Measurements from ENCODE around the gene PTGS1. TPM values are rescaled to one million over a fixed set of nuclear protein-coding genes. Genes with fewer than 3 reads are reported as not detected.

The PTGS1 gene
- total and polyA plus RNA-seq, 2 donors, result 98.8 to 348 TPM

DNA sequence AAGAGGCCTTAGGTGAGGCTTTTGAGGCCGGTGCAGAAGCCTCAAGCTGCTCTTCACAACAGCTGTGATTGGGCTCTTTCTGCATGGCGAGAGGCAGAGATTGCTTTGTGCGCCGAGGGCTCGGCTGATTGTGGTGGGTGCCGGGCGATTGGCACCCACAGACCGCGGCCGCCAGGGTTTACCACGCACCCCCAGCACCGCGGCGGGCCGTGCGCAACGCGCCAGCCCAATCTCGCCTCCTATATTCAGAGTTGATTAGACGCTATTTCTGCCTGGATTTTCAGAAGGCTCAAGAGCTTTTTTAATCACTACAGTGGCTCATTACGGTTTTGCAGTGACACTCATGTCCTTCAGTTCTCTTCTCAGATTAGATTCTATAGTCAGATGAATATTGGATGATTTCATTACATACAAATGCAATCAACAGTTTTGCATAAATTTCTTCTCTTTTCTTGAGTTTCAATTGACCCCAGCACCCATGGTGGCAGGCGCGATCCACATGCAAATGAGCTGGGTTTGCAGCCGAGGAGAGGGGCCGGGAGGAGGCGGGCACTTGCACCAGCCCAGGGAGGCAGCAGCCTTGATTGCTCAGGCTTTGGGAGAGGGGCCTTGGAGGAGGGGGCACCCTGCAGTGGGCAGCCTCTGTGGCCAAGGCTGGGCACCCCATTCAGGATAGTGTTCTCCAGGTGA is 33.8 kb upstream of the PTGS1 start:
- H3K4me3 ChIP-seq (ENCODE audit: low read depth, low read length), result no peak overlapping the region
- H3K36me3 ChIP-seq (ENCODE audit: insufficient read depth), result no peaks in the 10 kb centered on the region
- DNase-seq (ENCODE audit: extremely low spot score), result no peak
- no peak overlapping the region for H3K27ac ChIP-seq (ENCODE audit: low read depth)
- 58% methylated on average over 26 of the region's 26 CpGs for WGBS
- H3K4me1 ChIP-seq (ENCODE audit: insufficient read depth), result no peaks in the 10 kb centered on the region

DNA sequence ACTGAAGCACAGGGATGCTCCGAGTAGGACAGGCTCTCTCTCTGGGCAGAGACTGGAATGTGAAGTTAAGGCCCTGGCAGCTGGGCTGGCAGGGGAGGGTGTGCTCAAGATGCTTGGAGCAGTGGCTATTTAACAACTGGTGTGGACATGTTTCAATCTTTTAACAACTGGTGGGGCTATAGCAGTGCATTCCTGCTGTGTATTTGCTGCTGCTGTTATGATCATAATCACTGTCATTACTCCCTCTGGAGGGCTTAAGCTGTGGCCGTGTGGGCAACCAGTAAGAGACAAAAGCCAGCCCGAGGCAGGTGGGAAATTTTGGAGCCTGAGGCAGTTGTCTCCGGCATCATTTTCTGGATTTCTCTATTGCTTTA is 33.3 kb upstream of the PTGS1 start:
- Histone ChIP-seq H3K4me1 (ENCODE audit: insufficient read depth) (no peaks in the 10 kb centered on the region), H3K4me3 (ENCODE audit: low read depth, low read length) (no peak overlapping the region), H3K27ac (ENCODE audit: low read depth) (no peak overlapping the region), H3K36me3 (ENCODE audit: insufficient read depth) (no peaks in the 10 kb centered on the region)
- no peak for DNase-seq (ENCODE audit: extremely low spot score)
- WGBS, result 60% methylated on average over 4 of the region's 4 CpGs

DNA sequence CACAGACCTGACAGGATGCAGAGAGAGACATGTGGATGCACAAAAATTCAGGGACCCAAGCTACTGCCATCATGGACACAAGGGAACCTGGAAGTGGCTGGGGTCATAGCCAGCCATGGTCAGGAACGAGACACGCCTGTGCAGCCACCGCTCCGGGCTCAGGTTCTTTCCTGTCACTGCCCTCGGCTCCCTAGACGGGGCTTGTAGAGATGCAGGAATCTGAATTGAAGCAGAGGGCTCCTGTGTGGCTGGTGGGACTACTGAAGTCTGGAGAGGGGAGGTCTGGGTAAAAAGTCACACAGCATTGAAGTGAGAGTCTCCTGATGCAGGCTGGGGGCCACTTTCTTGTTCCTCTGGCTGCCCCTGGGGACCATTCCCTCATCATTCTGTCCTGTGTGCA is 32.3 kb upstream of the PTGS1 start:
- Histone ChIP-seq H3K27ac (ENCODE audit: low read depth) (no peak overlapping the region), H3K36me3 (ENCODE audit: insufficient read depth) (no peaks in the 10 kb centered on the region)
- 61% methylated on average over 6 of the region's 6 CpGs for WGBS

DNA sequence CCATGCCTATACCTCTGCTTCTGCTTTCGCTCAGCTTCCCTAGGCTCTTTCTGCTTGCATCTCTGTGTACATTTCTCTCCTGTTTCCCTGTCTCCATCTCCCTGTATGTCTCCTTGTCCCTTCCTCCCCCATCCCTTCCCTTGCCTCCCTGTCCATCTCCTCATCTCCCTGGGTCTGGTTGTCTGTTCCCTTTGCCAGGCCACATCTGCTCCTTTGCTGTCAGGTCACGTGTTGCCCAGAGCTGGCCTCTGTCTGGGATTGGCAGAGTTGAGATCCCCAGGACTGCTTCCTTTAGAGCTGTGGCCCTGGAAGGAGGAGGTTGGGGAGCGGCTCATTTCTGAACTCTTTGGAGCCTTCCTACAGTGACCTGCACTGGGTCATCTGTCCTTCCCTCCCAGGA is 31.8 kb upstream of the PTGS1 start:
- no peak overlapping the region for H3K27ac ChIP-seq (ENCODE audit: low read depth)
- H3K4me3 ChIP-seq (ENCODE audit: low read depth, low read length), result no peak overlapping the region
- no peaks in the 10 kb centered on the region for H3K36me3 ChIP-seq (ENCODE audit: insufficient read depth)
- 72% methylated on average over 3 of the region's 3 CpGs for WGBS
- H3K4me1 ChIP-seq (ENCODE audit: insufficient read depth), result no peaks in the 10 kb centered on the region
- DNase-seq (ENCODE audit: extremely low spot score), result no peak

More for the DNA sequence above, 32.3 kb upstream of the PTGS1 start:
- no peak for DNase-seq (ENCODE audit: extremely low spot score)
- no peaks in the 10 kb centered on the region for H3K4me1 ChIP-seq (ENCODE audit: insufficient read depth)
- H3K4me3 ChIP-seq (ENCODE audit: low read depth, low read length), result no peak overlapping the region

DNA sequence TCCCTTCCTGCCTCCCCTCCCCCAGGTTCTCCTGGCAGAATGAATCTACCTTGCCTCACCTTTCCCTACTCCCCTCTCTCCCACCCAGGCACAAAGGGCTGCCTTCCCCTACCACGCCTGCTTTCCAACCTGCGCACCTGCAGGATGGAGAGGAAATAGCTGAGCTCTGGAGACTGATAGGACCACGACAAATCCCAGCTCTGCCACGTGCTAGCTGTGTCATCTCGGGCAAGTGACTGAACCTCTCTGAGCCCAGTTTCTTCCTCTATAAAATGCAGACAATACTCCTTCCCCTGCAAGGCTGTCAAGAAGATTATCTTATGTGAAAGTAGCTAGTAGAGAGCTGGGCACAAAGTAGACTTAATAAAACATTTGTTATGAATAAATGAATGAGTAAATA is 31.2 kb upstream of the PTGS1 start:
- H3K4me3 ChIP-seq (ENCODE audit: low read depth, low read length), result no peak overlapping the region
- 76% methylated on average over 5 of the region's 5 CpGs for WGBS

DNA sequence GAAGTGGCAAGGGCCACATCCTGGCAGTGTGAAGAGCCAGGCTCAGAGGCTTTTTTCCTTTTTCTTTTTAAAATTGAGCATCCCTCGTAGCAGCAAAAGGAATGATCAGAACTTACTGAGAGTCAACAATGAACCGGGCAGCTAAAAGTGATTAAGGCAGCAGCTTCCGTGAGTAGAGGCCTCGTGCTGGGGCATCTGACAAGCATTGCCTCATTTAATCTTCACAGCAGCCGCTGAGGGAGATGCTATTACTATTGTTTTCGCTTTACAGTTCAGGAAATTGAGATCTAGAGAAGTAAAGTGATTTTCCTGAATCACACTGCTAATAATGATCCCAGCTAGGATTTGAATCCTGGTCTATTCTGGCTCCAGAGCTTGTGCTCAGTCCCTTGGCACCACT is 30.7 kb upstream of the PTGS1 start:
- H3K4me3 ChIP-seq (ENCODE audit: low read depth, low read length), result no peak overlapping the region
- H3K27ac ChIP-seq (ENCODE audit: low read depth), result no peak overlapping the region
- H3K36me3 ChIP-seq (ENCODE audit: insufficient read depth), result no peaks in the 10 kb centered on the region
- 69% methylated on average over 6 of the region's 6 CpGs for WGBS
- DNase-seq (ENCODE audit: extremely low spot score), result no peak
- H3K4me1 ChIP-seq (ENCODE audit: insufficient read depth), result no peaks in the 10 kb centered on the region

More for the DNA sequence above, 31.2 kb upstream of the PTGS1 start:
- no peak for DNase-seq (ENCODE audit: extremely low spot score)
- Histone ChIP-seq H3K36me3 (ENCODE audit: insufficient read depth) (no peaks in the 10 kb centered on the region), H3K4me1 (ENCODE audit: insufficient read depth) (no peaks in the 10 kb centered on the region), H3K27ac (ENCODE audit: low read depth) (no peak overlapping the region)

DNA sequence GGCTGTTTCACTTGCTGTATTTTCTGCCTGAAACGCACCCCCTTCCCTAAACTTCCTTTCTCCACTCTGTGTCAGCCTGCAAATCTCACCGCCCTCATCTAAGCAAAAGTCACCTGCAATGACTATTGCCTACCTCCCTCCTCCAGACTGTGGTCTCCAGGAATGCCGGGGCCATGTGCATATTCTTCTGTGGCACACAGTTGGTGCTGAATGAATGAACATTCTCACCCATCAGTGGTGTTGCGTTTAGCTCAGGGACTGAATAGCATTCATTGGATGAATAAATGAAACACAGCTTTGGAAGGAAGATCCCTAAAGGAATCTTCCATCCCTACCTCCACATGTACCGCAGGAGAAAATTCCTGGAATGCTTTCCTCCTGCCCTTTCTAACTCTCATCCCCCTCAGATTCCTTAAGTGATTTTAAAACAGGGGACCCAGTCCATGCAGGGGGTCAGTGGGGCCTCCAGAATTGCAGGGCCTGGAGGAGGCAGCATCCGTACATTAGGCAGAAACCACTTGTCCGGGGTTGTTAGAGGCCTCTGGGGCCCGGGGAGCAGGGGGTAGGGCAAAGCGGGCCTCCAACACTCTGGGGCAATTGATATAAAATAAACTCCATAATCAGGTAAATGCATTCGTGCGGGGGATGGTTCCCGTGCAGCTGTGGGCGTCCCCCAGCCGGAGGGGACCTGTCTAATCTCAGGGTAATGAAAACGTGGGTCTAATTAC is 28.3 kb upstream of the PTGS1 start:
- H3K4me1 ChIP-seq (ENCODE audit: insufficient read depth), result no peaks in the 10 kb centered on the region
- 80% methylated on average over 15 of the region's 15 CpGs for WGBS

DNA sequence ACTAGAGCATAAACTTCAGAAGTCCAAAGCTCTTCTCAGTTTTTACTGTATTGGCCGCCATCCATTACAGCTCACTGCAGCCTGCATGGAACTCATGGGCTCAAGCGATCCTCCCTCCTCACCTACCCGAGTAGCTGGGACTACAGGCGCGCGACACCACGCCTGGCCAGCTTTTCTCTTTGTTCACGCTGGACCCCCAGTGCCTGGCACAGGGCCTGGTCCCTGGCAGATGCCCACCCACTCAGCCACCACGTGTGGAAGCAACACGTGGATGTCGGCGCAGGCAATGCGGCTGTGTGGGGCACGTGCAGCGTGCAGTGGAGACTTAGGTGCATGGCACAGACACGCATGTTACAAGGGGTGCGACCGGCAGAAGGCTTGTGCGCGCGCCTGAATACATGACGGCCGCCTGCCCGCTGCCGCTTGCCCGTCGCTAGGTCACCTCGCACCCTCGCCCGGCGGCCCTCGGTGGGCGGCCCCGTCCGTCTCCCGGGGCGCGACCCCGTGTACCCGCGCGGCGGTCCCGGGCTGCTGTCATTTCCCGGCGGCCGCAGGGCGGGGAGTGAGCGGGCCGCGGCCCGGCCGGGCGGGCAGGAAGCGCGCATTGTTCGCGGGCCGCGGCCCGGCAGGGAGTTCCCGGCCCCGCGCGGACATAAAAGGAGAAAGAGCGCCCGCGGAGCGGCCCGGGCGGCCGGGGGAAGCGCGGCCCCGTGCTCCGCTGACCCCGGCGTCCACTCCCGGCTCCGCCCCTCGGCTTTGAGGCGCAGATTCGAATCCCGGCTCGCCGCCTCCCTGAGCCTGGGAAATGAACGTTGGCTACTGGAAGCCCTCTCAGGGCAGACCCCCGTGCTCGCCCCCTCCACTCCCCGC is 24.1 kb upstream of the PTGS1 start:
- H3K27ac ChIP-seq (ENCODE audit: low read depth), result no peak overlapping the region

More for the DNA sequence above, 28.3 kb upstream of the PTGS1 start:
- Histone ChIP-seq H3K4me3 (ENCODE audit: low read depth, low read length) (no peak overlapping the region), H3K36me3 (ENCODE audit: insufficient read depth) (no peaks in the 10 kb centered on the region), H3K27ac (ENCODE audit: low read depth) (no peak overlapping the region)
- no peak for DNase-seq (ENCODE audit: extremely low spot score)

DNA sequence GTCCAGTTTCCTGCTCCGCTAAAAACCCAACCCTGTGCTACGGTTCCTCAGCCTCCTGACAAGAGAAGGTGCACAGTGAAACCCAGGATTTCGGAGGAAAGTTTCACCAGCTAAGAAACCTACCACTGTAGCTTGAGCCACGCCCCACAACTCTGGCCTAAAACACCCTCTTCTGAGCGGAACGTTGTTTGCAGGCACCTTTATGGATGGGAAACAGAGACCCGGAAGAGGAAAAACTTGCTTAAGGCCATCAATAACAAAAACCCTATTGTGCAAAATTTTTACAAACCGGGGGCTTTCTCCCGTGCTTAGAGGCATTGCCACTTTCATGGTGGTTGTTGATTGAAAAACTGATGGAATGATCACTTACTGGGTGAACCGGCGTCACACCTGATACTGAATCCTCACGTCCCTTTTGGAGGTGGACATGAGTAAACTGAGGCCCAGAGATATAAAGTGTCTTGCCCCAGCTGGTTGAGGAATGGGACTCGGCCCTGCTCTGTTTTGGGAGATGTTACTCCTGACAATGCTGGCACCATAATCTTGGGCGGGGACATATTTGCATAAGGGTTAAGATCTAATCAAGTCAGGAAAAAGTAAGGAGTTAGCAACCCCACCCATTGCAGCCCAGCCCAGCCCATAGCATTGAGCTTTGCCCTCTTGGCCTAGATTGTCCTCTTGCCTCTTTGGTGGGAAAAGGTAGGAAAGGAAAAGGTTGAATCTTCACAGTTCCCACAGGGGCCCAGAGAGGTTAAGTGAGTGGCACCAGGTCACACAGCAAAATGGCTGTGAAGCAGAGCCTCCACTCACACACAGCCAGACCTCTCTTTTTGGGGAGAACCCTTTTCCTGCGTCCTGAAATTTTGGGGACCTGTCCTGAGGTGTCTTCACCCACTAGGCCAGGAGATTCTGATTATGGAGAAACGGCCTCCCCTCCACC is 23.2 kb upstream of the PTGS1 start:
- Histone ChIP-seq H3K27ac (ENCODE audit: low read depth) (no peak overlapping the region), H3K36me3 (ENCODE audit: insufficient read depth) (no peaks in the 10 kb centered on the region), H3K4me3 (ENCODE audit: low read depth, low read length) (peak overlapping the region; percentile 43), H3K4me1 (ENCODE audit: insufficient read depth) (no peaks in the 10 kb centered on the region)
- DNase-seq (ENCODE audit: extremely low spot score), result no peak
- WGBS, result 42% methylated on average over 16 of the region's 16 CpGs

More for the DNA sequence above, 24.1 kb upstream of the PTGS1 start:
- Histone ChIP-seq H3K4me1 (ENCODE audit: insufficient read depth) (no peaks in the 10 kb centered on the region), H3K4me3 (ENCODE audit: low read depth, low read length) (peak overlapping the region; percentile 43), H3K36me3 (ENCODE audit: insufficient read depth) (no peaks in the 10 kb centered on the region)
- no peak for DNase-seq (ENCODE audit: extremely low spot score)
- WGBS, result 2% methylated on average over 90 of the region's 90 CpGs

DNA sequence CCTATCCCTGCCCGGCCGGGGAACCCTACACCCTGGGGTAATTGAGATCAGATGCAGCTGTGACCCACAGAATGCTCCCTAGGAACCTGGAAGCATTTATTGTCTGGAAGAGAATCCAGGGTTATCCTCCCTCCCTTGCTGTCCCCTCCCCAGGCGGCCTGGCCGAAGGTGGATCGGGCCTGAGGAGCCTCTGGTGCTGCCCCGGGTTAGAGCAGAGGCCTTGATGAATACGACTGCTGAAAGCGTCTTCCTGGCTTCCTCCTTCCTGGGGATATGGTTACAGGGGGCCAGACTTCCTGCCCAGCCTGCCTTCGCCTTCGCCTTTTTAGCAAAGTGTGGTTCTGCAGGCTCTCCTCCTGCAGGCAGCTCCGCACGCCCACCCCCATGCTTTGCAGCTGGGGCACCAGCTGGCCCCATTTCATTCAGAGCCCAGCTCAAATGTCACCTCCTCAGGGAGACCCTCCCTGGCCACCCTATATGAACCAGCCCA is 22.5 kb upstream of the PTGS1 start:
- WGBS, result 72% methylated on average over 12 of the region's 12 CpGs
- Histone ChIP-seq H3K4me3 (ENCODE audit: low read depth, low read length) (no peak overlapping the region), H3K4me1 (ENCODE audit: insufficient read depth) (no peaks in the 10 kb centered on the region), H3K36me3 (ENCODE audit: insufficient read depth) (no peaks in the 10 kb centered on the region), H3K27ac (ENCODE audit: low read depth) (no peak overlapping the region)
- DNase-seq (ENCODE audit: extremely low spot score), result no peak

DNA sequence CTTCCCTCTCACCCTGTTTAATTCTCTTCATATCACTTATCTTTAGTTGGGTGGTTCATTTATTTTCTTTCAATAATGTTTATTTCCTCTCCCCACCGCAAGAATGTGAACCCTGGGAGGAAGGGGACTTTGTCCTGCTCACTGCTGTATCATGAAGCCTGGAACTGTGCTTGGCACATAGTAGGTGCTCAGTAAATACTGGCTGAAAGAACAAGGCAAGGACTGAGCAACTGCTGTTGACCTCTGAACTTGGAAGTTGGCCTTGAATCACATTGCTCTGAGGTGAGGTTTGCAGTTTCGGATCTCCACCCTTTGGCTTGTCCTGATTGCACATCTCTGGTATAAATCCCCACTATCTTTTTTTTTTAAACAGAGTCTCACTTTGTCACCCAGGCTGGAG is 22.0 kb upstream of the PTGS1 start:
- Histone ChIP-seq H3K36me3 (ENCODE audit: insufficient read depth) (no peaks in the 10 kb centered on the region), H3K4me3 (ENCODE audit: low read depth, low read length) (no peak overlapping the region), H3K27ac (ENCODE audit: low read depth) (no peak overlapping the region), H3K4me1 (ENCODE audit: insufficient read depth) (no peaks in the 10 kb centered on the region)
- WGBS, result 84% methylated on average over 2 of the region's 2 CpGs
- DNase-seq (ENCODE audit: extremely low spot score), result no peak

DNA sequence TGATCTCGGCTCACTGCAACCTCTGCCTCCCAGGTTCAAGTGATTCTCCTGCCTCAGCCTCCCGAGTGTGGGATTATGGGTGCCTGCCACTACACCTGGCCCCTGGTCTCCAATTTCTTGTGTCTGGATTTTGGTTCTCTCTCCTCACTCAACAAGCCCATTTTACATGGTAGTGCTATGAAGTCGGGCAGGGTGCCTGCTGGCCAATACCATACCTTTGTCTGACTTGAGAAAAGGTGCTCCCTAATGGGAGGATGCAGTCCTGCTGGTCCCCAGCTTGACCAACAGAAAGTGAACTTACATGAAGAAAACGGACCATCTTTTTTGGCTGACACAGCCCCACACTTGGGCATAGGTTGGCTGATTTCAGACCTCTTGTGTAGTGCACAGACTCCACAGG is 21.6 kb upstream of the PTGS1 start:
- no peak for DNase-seq (ENCODE audit: extremely low spot score)
- H3K27ac ChIP-seq (ENCODE audit: low read depth), result no peak overlapping the region
- no peaks in the 10 kb centered on the region for H3K36me3 ChIP-seq (ENCODE audit: insufficient read depth)
- 79% methylated on average over 4 of the region's 4 CpGs for WGBS
- H3K4me1 ChIP-seq (ENCODE audit: insufficient read depth), result no peaks in the 10 kb centered on the region
- no peak overlapping the region for H3K4me3 ChIP-seq (ENCODE audit: low read depth, low read length)

Measured in urinary bladder (tissue), 4 donors.